HG02623 (cell line): ENCODE results near the gene DDIT4.
"Not testable (repeated sequence)": the region's sequence is repeated elsewhere in the genome, so short reads cannot be mapped to it uniquely, and the experiment has no call there.

Experiments
- ATAC-seq: cut with Tn5 transposase; IDR thresholded peaks from one replicate; pipeline ENCODE4 v1.9.1; 2021; ENCODE audit warnings: moderate library complexity; ENCODE audit not compliant: unreplicated experiment

DDIT4 gene, protein sequence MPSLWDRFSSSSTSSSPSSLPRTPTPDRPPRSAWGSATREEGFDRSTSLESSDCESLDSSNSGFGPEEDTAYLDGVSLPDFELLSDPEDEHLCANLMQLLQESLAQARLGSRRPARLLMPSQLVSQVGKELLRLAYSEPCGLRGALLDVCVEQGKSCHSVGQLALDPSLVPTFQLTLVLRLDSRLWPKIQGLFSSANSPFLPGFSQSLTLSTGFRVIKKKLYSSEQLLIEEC

DNA sequence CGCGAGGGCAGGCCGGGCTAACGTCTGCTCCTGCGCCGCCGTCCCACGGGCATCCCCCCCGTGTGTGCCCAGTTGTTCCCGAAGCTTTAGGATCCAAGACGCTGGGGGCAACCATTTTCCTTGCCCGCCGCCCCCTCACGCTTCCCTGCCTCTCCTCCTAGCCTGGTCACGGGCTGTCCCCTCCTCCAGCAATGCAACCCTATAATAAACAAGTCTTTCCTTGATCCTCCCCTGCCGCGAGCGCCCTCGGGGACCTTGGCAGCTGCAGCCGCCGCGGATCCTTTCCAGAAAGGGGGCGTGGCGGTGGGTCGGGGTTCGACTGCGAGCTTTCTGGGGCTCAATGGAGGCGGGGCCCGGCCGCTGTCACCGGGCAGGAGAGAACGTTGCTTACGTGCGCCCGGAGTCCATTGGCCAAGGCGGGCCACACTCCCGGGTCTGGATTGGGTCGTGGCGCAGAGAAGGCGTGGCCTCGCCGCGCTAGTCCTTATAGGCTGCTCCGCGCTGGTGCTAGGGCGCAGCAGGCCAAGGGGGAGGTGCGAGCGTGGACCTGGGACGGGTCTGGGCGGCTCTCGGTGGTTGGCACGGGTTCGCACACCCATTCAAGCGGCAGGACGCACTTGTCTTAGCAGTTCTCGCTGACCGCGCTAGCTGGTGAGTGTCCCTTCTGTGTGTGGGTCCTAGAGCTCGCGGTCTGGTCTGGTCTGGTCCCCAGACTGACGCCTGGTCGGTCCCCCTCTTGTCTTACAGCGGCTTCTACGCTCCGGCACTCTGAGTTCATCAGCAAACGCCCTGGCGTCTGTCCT lies at the start of gene DDIT4:
DDIT4 (plus strand) TSS at position 515 of the 803 bp plus-strand sequence. CDS start 293 bp downstream, outside the sequence.
- peak; percentile 85 for ATAC-seq

DNA sequence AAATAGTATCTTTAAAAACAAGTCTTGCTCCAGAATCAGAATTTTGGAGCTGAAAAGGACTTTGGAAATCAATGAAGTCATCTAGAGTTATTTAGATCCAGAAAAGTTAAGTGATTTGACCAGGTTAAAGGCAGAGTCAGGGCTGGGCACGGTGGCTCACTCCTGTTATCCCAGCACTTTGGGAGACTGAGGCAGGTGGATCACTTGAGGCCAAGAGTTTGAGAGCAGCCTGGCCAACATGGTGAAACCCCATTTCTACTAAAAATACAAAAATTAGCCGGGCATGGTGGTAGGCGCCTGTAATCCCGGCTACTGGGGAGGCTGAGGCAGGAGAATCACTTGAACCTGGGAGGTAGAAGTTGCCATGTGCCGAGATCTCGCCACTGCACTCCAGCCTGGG lies 49.5 kb upstream of the DDIT4 start:
- not testable (repeated sequence) for ATAC-seq

DNA sequence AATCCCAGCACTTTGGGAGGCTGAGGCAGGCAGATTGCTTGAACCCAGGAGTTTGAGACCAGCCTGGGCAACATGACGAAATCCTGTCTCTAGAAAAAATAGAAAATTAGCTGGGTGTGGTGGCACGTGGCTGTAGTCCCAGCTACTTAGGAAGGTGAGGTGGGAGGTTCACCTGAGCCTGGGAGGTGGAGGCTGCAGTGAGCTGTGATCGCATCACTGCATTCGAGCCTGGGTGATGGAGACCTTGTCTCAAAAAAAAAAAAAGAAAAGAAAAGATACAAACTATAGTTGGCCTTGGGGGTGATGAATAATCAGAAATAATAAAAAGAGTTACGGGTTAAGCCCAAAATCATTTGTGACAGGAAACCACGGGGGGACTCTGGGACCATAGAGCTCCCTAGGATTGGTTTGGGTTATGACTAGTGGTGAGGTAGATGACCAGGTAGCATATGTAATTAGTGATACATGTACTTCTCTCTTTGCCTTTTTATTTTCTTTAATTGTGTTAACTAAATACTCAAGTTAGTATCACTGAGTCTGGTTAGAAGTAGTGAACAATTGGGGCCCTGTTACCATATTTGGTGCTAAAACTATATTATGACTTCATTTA lies 47.2 kb upstream of the DDIT4 start:
- no peak for ATAC-seq

DNA sequence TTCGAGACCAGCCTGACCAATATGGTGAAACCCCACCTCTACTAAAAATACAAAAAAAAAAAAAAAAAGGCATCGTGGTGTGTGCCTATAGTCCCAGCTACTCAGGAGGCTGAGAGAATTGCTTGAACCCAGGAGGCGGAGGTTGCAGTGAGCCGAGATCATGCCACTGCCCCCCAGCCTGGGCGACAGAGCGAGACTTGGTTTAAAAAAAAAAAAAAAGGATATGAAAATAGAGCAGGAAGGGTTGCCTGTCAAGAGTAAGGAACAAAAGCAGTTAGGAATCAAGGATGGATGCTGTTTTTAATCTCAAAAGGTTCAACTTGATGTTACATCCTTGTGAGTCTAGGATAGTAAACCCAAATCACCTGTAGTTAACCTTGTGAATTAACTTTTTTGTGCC lies 45.9 kb upstream of the DDIT4 start:
- no peak for ATAC-seq

DNA sequence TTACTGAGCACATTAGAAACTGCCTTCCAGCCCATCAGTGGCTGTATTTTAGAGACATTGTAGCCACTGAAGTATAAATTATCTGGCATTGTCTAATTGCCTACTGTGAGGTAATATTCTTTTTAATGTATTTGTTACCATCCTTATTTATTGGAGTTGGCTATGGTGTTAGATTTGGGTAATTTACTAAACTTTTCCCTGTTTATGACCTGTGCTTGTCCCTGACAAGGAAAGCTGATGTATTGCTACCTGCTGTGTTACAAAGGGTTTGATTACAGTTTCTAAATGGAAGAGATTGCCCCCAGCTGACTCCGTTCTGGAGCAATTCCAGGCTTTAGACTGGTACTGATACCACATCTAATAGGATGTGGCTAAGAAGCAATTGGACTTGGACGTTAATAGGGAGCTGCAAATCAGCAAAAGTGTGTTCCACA lies 45.4 kb upstream of the DDIT4 start:
- ATAC-seq = no peak

DNA sequence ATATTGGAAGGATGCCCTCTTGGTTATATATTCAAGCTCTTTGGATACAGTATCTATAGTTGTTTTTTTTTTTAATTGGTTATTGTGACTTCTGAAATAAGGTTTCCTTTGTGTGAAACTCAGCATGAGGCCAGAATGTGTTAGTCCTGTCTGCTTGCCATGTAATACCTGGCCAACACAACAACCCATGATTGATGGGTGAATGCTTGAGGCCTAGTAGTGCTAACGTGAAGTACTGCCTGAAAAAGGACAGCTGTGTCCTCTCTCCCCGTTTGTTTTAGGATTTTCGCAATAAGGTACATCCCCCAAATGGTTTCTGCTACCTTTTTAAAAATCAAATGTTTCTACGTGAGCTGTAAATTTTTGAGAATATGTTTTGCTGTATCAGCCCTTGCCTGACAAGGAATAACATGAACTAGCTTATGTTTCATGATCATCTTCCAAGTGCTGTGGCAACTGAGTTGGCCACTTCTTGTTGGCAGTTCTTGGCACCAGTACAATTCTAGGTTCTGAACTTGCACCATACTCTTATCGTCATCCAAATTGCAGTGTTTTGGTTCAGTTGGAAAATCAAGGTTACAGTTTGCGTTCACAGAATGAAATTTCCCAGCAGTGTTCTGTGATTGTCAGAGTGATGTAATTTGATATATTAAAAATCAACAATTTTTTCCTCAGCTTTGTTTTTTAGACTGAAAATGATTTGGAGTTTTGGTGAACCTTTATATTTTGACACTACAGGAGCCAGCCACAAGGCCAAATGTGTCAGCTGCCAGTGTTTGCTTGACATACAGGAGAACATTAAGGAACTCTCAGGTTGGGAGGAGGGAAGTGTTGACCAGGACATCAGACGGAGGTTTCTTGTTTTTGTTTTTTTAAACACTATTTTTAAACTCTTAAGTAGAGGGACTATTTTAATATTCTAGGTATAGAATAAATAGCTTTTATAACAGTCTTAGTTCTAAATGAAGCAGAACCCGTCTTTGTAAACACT lies 44.2 kb upstream of the DDIT4 start:
- ATAC-seq = no peak

DNA sequence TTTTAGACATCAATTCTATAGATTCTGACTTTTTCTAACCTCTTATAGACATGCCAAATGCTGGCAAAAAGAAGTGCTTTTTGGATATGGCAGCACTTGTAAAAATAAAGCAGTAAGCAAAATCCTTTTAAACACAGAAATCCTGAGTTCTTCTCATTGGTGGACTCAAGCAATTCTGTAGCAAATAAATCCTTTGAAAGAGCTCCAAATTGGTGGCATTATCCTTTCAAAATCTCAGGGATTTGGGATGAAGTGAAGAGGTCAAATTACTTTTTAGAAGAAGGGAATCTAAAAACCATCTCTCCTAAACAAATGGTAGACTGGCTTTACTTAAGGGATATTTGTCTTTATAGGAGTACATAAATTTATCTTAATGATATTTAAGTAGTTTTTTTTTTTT lies 40.1 kb upstream of the DDIT4 start:
- no peak for ATAC-seq

DNA sequence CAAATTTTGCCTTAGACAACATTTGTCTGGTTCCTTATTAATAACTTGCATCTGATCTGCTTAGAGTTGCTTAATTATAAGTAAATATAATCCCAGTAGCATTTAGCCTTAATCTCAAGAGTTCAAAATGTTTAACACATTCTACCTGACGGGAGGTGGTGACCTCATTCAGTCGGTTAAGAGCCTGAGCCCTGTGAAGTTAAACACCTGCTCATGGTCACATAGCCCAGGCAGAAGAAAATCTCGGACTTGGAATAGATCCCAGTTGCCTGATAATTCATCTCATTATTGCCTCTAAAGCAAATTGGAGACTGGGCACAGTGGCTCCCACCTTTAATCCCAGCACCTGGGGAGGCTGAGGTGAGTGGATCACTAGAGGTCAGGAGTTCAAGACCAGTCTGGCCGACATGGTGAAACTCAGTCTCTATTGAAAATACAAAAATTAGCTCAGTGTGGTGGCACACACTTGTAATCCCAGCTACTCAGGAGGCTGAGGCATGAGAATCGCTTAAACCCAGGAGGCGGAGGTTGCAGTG lies 39.1 kb upstream of the DDIT4 start:
- ATAC-seq = no peak

DNA sequence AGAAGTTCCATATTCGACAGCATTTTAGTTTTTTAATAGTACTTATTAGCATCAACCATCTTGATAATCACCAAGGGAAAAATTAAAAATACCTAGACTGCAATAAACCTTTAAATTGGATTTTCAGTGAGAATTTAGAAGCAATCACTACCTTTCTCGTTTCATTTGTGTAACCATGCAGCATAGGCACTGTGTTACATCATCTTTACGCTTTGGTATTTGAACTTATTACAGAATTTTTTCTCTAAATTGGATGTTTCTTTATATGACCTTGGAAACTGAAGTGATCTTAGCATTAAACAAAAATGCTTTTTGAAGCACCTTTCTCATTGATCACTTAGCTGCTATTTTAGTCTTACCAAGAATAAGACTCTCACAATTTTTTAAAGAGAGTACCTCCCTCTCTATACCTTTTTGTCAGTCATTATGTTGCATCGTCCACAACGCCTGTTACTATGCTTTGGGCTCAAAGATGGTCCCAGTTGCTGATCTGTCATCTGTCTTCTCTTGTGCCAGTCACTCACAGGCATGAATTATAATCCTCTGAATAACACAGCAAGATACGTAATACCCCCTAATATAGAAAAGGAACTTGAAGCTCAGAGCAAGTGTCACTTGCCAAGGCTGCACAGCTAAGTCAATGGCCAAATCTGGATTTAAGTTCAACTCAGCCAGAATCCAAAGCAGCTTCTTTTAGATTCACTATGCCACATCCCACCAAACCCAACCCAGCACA lies 38.0 kb upstream of the DDIT4 start:
- no peak for ATAC-seq

DNA sequence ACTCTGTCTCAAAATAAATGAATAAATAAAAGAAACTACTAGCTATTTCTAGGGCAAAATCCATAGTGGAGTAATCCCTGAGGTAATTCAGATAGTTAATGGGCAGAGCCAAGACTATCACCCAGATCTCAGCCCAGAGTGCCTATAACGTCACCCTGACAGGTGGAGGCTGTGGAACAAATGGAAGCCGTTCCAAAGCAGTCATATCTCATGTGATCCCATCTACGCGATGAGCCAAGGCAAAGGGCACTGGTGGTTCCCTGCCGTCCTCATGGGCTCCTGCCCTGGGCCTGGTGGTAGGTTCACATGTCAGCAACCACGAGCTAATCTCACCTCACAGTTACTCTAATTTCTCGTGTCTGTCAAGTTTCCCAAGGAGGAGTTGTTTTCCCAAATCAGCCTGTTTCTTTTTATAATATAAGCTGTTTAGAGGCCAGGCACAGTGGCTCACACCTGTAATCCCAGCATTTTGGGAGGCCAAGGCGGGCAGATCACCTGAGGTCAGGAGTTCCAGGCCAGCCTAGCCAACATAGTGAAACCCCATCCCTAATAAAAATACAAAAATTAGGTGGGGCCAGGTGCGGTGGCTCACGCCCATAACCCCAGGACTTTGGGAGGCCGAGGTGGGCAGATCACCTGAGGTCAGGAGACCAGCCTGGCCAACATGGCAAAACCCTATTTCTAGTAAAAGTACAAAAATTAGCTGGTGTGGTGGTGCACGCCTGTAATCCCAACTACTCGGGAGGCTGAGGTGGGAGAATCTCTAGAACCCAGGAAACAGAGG lies 35.1 kb upstream of the DDIT4 start:
- no peak for ATAC-seq

DNA sequence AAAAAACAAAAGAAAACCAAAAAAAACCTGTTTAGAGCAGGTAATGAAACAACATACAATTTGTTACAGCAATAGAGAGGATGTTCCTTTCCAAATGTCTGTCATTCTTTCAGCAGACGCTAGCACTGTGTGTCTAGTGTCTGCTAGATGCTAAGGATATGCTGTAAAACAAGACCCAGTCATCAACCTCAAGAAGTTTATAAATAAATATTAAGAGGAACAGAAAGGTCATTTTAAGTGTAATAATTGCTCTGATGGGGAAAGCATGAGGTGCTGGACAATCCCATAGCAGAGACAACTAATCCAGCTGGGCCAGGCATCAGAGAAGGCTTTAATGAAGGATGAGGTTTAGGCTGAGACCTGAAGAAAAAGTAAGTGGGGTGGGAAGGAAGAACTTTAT lies 34.3 kb upstream of the DDIT4 start:
- ATAC-seq = no peak

DNA sequence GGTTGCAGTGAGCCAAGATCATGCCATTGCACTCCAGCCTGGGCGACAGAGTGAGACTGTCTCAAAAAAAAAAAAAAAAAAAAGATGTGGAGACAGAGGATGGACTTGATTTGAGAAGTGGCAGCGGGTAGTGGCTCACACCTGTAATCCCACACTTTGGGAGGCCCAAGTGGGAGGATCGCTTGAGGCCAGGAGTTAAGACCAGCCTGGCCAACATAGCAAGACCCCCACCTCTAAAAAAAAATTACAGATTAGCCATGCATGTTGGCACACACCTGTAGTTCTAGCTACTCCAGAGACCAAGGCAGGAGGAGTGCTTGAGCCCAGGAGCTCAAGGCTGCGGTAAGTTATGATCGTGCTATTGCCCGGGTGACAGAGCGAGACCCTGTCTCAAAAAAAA lies 33.4 kb upstream of the DDIT4 start:
- ATAC-seq = no peak

DNA sequence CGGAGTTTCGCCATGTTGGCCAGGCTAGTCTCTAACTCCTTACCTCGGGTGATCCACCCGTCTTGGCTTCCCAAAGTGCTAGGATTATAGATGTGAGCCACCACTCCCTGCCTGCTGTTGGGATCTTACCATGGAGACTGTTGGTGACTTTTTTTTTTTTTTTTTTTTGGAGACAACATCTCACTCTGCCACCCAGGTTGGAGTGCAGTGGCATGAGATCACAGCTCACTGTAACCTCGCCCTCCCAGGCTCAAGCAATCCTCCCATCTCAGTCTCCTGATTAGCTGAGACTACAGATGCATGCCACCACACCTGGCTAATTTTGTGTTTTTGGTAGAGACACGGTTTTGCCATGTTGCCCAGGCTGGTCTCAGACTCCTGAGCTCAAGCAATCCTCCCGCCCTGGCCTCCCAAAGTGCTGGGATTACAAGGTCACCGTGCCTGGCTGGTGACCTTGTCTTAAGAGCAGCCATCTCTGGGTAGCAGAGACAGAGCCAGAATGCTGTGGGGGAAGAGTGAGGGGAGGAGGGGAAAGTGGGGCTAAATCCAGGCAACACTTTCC lies 32.0 kb upstream of the DDIT4 start:
- ATAC-seq = no peak

DNA sequence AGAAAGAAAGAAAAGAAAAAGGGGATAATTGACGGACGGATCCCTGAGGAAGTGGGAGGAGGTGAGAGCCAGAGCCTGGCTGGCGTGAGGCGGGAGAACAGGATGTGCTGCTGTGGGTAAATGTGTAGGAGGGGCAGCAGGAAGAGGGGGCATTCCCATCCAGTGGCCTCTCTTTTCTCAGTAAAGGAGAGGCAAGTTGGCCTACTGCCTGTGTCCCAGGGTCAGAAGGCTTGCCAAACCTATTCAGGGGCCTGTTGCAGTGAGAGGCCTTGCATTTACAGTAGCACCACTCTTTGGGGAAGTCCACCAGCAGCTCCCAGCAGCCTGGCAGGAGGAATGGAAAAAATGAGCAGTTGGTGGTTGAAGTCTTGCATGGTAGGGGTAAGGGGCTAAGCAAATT lies 31.0 kb upstream of the DDIT4 start:
- ATAC-seq = no peak

DNA sequence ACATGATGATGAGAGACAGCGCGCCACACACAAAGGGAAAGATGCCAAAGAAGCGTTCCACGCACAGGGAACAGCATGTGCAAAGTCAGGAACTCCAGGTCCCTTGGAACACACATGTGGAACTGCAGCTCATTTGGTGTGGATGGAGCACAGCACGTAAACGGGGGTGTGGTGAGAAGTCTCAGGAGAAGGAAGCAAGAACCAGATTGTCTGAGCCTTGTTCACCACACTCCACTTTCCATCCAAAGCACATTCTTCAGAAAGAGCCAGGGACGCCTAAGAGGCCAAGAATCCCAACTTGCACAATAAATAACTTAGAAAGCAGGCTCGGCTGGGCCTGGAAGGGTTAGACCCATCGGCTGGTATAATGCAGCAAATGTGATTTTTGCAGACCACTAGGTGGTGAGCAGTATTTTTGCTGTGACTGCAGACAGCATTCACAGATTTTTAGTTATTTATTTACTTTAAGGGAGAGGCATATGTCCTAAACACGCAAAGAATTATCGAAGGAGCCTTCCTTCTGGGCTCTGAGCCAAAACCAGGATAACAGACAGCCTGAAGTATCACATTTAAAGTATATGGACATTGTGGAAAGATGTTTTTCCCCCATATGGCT lies 29.8 kb upstream of the DDIT4 start:
- ATAC-seq = no peak

DNA sequence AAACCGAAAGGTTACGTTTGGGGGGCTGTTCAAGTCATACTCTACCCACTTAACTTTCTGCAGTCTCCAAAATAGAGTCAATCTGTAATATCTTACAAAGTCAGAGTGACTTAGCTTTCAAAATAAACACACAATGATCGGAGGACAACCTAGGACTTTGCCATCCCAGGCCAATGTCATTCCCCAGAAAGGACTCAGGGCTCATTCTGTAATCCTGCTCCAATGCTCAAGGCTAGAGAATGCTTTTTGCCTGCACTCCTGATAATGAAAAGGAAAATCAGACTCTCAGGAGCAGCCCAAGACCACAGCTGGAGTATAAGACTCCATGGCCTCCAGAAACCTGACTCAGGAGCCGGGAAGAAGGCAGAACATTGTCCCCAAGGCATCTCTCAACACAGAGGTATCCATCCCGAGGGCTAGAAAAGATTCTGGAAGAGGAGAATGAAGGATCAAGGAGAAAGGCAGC lies 29.1 kb upstream of the DDIT4 start:
- no peak for ATAC-seq

DNA sequence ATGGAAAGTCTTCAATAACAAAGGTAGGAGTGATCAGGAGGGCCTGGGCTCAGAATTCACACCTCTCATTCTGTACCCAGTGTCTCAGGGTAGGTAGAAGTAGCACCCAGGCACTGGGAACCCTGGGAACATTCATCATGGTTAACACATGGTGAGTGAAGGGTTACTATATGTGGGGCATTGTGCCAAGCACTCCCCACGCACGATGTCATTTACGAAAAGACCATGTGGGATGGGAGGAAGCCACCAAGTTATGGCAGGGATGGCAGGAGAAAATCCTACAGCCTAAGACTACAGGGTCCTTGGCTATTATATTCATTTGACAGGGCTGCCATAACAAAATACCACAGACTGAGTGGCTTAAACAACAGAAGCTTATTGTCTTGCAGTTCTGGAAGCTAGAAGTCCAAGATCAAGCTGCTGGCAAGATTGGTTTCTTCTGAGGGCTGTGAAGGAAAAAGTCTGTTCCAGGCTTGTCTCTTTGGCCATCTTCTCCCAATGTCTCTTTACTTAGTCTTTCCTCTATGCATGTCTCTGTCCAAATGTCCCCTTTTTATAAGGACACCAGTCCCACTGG lies 27.7 kb upstream of the DDIT4 start:
- no peak for ATAC-seq
